Spleen (tissue), 7 donors: ENCODE measurements around the gene BCAR1.
"Not testable (repeated sequence)": the region's sequence is repeated elsewhere in the genome, so short reads cannot be mapped to it uniquely, and the experiment has no call there.

Experiments used
- POLR2A ChIP-seq, 3 donors: fragments of 450-650 bp; IDR thresholded peaks; one replicate each; pipeline ENCODE4 v1.5.1; 2017; ENCODE audit warnings: antibody characterized with exemption in 3 of 3, mild to moderate bottlenecking in 1 of 3
- TF ChIP-seq, protein P1 (sequence below), 11 experiments: fragments of 200-600 bp in 7 of 11; fragments of 450-650 bp in 4 of 11; sonication (generic) in 4 of 11; IDR thresholded peaks in 8 of 11; conservative IDR thresholded peaks in 3 of 11; 1 replicate in 7 of 11; 2 replicates in 4 of 11; pipeline versions ENCODE4 v1.4.0 to v1.8.0; 2016 to 2021; ENCODE audit warnings: antibody characterized with exemption in 11 of 11, inconsistent platforms in 4 of 11, mild to moderate bottlenecking in 1 of 11
- donor health status: DM: no; HTN: no; CAD: no; lungs with moderate emphysema.
- donor health status: DM: no; HTN: no; CAD: no.
- donor health status: DM: no; HTN: no; CAD: no.

DNA sequence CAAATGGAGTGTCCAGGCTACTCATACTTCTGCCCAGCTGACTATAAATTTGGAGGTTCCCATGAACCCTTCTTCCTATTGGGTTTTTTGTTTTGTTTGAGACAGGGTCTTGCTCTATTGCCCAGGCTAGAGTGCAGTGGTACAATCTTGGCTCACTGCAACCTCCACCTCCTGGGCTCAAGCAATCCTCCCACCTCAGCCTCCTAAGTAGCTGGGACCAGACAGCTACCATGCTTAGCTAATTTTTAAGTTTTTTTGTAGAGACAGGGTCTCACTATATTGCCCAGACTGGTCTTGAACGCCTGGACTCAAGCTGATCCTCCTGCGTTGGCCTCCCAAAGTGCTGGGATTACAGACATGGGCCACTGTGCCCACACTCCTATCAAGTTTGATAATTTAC lies 29.6 kb upstream of the BCAR1 start:
- TF ChIP-seq POLR2A (IDR thresholded peaks at IDR 0.05), result not testable (repeated sequence)
- TF ChIP-seq, protein P1, sequence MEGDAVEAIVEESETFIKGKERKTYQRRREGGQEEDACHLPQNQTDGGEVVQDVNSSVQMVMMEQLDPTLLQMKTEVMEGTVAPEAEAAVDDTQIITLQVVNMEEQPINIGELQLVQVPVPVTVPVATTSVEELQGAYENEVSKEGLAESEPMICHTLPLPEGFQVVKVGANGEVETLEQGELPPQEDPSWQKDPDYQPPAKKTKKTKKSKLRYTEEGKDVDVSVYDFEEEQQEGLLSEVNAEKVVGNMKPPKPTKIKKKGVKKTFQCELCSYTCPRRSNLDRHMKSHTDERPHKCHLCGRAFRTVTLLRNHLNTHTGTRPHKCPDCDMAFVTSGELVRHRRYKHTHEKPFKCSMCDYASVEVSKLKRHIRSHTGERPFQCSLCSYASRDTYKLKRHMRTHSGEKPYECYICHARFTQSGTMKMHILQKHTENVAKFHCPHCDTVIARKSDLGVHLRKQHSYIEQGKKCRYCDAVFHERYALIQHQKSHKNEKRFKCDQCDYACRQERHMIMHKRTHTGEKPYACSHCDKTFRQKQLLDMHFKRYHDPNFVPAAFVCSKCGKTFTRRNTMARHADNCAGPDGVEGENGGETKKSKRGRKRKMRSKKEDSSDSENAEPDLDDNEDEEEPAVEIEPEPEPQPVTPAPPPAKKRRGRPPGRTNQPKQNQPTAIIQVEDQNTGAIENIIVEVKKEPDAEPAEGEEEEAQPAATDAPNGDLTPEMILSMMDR (IDR thresholded peaks at IDR 0.05 in 8 of 11, conservative IDR thresholded peaks at IDR 0.05 in 3 of 11), result not testable (repeated sequence)
